ENCODE data around the gene CRYBB1.

DNA sequence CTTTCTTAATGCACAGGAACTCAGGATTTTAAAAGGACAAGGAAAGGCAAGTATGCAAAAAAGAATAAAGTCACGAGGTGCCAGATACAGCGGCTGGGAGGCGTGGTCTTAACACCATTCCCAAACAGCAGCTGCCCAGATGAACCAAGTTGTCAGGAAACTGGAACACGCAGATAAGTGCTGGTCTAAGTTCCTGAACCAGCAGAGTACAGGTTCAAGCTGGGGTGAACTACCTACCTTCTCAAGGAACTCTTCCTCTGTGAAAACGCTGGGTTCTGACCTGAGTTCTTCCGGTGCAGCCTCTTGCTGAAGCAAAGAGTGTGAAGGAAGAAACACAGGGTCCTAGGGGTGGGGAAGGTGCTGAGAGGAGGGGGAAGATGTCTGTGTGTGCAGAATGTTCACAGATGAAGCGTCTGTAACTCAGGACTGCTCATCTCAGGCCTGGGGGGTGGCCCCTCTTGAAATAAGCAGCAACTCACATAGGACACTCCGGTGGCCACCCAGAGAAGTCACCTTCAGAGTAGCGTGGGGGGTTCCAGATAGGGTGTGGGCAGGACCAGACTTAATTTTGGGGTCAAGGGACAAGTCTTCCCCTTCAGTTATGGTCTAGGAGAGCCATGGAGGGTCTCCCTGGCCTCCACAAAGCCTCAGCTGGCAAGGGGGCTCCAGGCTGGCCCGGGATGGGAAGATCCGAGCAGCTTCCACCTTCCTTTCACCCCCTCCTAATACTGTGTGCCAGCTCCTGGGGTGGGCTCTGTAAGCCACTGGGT is 31.1 kb downstream of the CRYBB1 start:
- TF ChIP-seq CTCF (IDR thresholded peaks at IDR 0.05; ENCODE audit: low read depth, low read length, poor library complexity, severe bottlenecking) (no peak), EZH2phosphoT487 (IDR thresholded peaks at IDR 0.05; ENCODE audit: borderline replicate concordance, low read length) (no peak)
